Keratinocyte (primary cell): ENCODE data around the gene VPS4B. TPM values are rescaled to one million over a fixed set of nuclear protein-coding genes. Genes with fewer than 3 reads are reported as not detected.

Experiments
- DNase-seq: peaks from one replicate; pipeline ENCODE4 v3.0.0-alpha.2; 2011; ENCODE audit warnings: low read depth, missing footprints, low spot score
- FAIRE-seq: peaks from 2 replicates; lab custom pipeline; 2011; peaks lifted over from hg19 to GRCh38; lab: Jason Lieb, UNC
- H2AFZ ChIP-seq: 2 replicates; pipeline ENCODE4 v1.6.0; 2012; ENCODE audit warnings: low read length, control low read depth, inconsistent platforms; ENCODE audit not compliant: control insufficient read depth
- H3K27ac ChIP-seq: 2 replicates; pipeline ENCODE4 v1.5.1; 2011; ENCODE audit warnings: low read length; ENCODE audit not compliant: control insufficient read depth, insufficient read depth
- H3K27me3 ChIP-seq: 3 replicates; pipeline ENCODE4 v1.6.0; 2011; ENCODE audit warnings: low read length; ENCODE audit not compliant: control insufficient read depth, insufficient read depth; ENCODE audit errors: extremely low read depth
- H3K36me3 ChIP-seq, 2 experiments: 2 replicates in 1 of 2; 3 replicates in 1 of 2; pipeline ENCODE4 v1.5.1; 2011; ENCODE audit warnings: low read length in 2 of 2, mild to moderate bottlenecking in 1 of 2; ENCODE audit not compliant: control insufficient read depth in 2 of 2, insufficient read depth in 2 of 2; ENCODE audit errors: extremely low read depth in 1 of 2
- H3K4me1 ChIP-seq: 3 replicates; pipeline ENCODE4 v1.5.1; 2011; ENCODE audit warnings: low read length; ENCODE audit not compliant: control insufficient read depth, insufficient read depth; ENCODE audit errors: extremely low read depth
- H3K4me2 ChIP-seq: 3 replicates; pipeline ENCODE4 v1.6.0; 2011; ENCODE audit warnings: low read depth, low read length; ENCODE audit not compliant: control insufficient read depth, insufficient read depth; ENCODE audit errors: extremely low read depth
- H3K4me3 ChIP-seq, 3 experiments: fragments of 200-600 bp in 1 of 3; sonication (generic) in 1 of 3; 2 replicates in 2 of 3; 3 replicates in 1 of 3; pipeline ENCODE4 v1.5.1; 2011 to 2016; ENCODE audit warnings: low read length in 3 of 3, mild to moderate bottlenecking in 3 of 3, control low read depth in 2 of 3, inconsistent platforms in 1 of 3, low read depth in 1 of 3, mixed read lengths in 1 of 3, mixed run types in 1 of 3, moderate library complexity in 1 of 3; ENCODE audit not compliant: control insufficient read depth in 2 of 3, insufficient read depth in 2 of 3; ENCODE audit errors: extremely low read depth in 1 of 3
- H3K79me2 ChIP-seq: 2 replicates; pipeline ENCODE4 v1.6.0; 2012; ENCODE audit warnings: low read length; ENCODE audit not compliant: control insufficient read depth, insufficient read depth
- H3K9ac ChIP-seq: 3 replicates; pipeline ENCODE4 v1.6.0; 2011; ENCODE audit warnings: low read length; ENCODE audit not compliant: control insufficient read depth, insufficient read depth; ENCODE audit errors: extremely low read depth
- H3K9me1 ChIP-seq: 3 replicates; pipeline ENCODE4 v1.6.0; 2011; ENCODE audit warnings: low read length; ENCODE audit not compliant: control insufficient read depth, insufficient read depth; ENCODE audit errors: extremely low read depth
- H3K9me3 ChIP-seq: 2 replicates; pipeline ENCODE4 v1.5.1; 2012; ENCODE audit warnings: low read depth, low read length; ENCODE audit not compliant: control insufficient read depth
- H4K20me1 ChIP-seq: 3 replicates; pipeline ENCODE4 v1.6.0; 2011; ENCODE audit warnings: low read length; ENCODE audit not compliant: control insufficient read depth, insufficient read depth; ENCODE audit errors: extremely low read depth
- CTCF ChIP-seq, 3 experiments: IDR thresholded peaks in 1 of 3; conservative IDR thresholded peaks in 1 of 3; optimal IDR thresholded peaks in 1 of 3; 2 replicates in 2 of 3; 3 replicates in 1 of 3; pipeline versions ENCODE3 to v1.5.1; 2011; ENCODE audit warnings: low read length in 3 of 3, mild to moderate bottlenecking in 3 of 3, moderate library complexity in 2 of 3, control low read depth in 1 of 3, inconsistent platforms in 1 of 3; ENCODE audit not compliant: insufficient read depth in 2 of 3; ENCODE audit errors: extremely low read depth in 1 of 3
- EZH2 ChIP-seq: IDR thresholded peaks from one replicate; pipeline ENCODE4 v1.6.1; 2012; ENCODE audit warnings: inconsistent platforms, mild to moderate bottlenecking, low read length, moderate library complexity
- dilution Hi-C: fragments of 300-500 bp; cut with MboI; formaldehyde crosslinking; loops from one replicate; pipeline ENCODE4 v1.7.0; 2020; ENCODE audit warnings: low sequenced_read_pairs; ENCODE audit not compliant: extremely low pct_ligation_motif_present
- polyA plus RNA-seq, 5 experiments: library from polyadenylated mRNA; depleted of rRNA in 3 of 5; stranded (reverse) in 3 of 5; stranded (forward) in 1 of 5; unstranded in 1 of 5; fragments of >200 nt; gene quantifications; 1 replicate in 1 of 5; 2 replicates in 3 of 5; 3 replicates in 1 of 5; pipeline versions ENCODE4 v1.2.1 to v1.2.3, GENCODE V29; 2011 to 2012; ENCODE audit warnings: missing spikeins in 2 of 5, low read depth in 1 of 5, low replicate concordance in 1 of 5

Gene VPS4B
- polyA plus RNA-seq, 1 donor (not counting 4 experiments of a cell fraction or from before 2014, with no cell fraction given) = 65.3 TPM

DNA sequence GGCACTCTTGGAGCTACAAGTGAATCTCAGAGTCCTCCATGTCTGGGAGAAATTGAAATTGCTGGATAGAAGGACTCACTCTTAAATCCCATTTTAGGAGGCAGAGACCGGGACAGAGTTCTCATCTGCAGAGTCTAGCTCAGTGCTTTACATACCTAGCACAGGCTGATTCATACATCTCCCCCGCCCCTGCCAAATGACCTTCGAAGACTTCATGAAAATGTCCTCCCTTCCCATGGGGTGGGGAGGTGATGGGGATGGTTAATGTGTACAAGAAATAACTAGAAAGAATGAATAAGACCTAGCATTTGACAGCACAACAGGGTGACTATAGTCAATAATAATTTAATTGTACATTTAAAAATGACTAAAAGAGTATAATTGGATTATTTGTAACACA lies 46.3 kb upstream of the VPS4B start:
- TF ChIP-seq EZH2 (no peak), CTCF (optimal IDR thresholded peaks at IDR 0.05 in 1 of 3, IDR thresholded peaks at IDR 0.05 in 1 of 3, conservative IDR thresholded peaks at IDR 0.05 in 1 of 3; ENCODE audit: extremely low read depth in 1 of 3, insufficient read depth in 2 of 3, low read length in 3 of 3) (no peak)
- Histone ChIP-seq H3K4me2 (no peak overlapping the region), H3K79me2 (no peaks in the 10 kb centered on the region), H3K9ac (no peak overlapping the region), H3K9me1 (no peaks in the 10 kb centered on the region), H3K9me3 (no peaks in the 10 kb centered on the region), H3K36me3 (no peaks in the 10 kb centered on the region), H3K4me1 (peaks cover 35% of the 10 kb centered on the region), H3K27ac (no peak overlapping the region), H2AFZ (no peak overlapping the region), H4K20me1 (no peaks in the 10 kb centered on the region), H3K4me3 (no peak overlapping the region), H3K27me3 (no peaks in the 10 kb centered on the region)
- dilution Hi-C loops = no loop called here
- FAIRE-seq = no peak
- DNase-seq = no peak

GRCh38 chr18:63467699-63468098 lies 45.4 kb upstream of the VPS4B start:
- H3K79me2 ChIP-seq = no peaks in the 10 kb centered on the region
- dilution Hi-C loops = no loop called here
- H3K4me3 ChIP-seq = no peak overlapping the region
- FAIRE-seq (peak; percentile 73), DNase-seq (no peak)
- peak overlapping the region; percentile 53 for H2AFZ ChIP-seq
- no peak overlapping the region for H3K9ac ChIP-seq
- no peaks in the 10 kb centered on the region for H3K9me1 ChIP-seq
- H3K36me3 ChIP-seq = no peaks in the 10 kb centered on the region
- no peaks in the 10 kb centered on the region for H3K9me3 ChIP-seq
- no peak overlapping the region for H3K4me2 ChIP-seq
- H3K27ac ChIP-seq = no peak overlapping the region
- peaks cover 30% of the 10 kb centered on the region for H3K4me1 ChIP-seq
- TF ChIP-seq CTCF (optimal IDR thresholded peaks at IDR 0.05 in 1 of 3, IDR thresholded peaks at IDR 0.05 in 1 of 3, conservative IDR thresholded peaks at IDR 0.05 in 1 of 3; ENCODE audit: extremely low read depth in 1 of 3, insufficient read depth in 2 of 3, low read length in 3 of 3) (no peak), EZH2 (no peak)
- no peaks in the 10 kb centered on the region for H4K20me1 ChIP-seq
- no peaks in the 10 kb centered on the region for H3K27me3 ChIP-seq
